ENCODE data around the gene TCF4. TPM values are rescaled to one million over a fixed set of nuclear protein-coding genes. Genes with fewer than 3 reads are reported as not detected.

TCF4 gene
- total and polyA plus RNA-seq, 7 donors = 8.6 to 68.9 (median 36.8) TPM

DNA sequence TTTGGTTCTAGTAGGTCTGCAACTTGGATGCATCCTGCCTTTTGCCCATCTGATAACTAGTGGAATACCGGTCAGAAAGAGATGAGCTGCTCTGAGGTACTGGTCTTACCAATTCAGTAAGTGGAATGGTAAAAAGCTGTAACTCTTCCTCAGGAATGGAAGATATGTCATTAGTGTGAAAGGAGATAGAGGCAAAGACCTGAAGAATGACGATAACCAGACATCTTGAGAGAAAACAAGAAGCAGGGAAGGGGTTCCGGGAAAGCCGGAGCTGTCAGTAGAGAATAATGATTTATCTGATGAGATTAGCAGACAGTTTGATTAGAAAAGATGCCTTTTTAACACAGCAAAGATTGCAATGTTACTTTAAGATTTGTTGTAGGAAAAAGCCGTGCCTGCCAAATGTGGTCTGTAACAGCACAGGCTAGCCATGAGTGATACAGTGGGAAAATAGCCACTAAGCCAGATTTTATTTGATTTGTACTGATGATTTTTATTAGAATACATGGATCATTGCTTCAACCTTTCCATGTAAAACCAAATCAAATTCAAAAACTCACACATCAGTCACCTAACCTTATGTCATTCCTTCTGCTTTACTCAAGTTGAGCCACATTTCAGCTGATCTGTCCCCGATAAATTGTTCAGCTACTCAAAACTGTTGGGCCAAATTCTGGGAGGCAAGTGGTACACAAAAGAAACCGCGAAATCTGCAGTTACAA, 110.0 kb downstream of the TCF4 start:
- Histone ChIP-seq H3K4me1 (peaks cover 27% of the 10 kb centered on the region), H3K27me3 (ENCODE audit: insufficient read depth in 3 of 3, low read length in 2 of 3) (no peaks in the 10 kb centered on the region), H3K9me3 (no peaks in the 10 kb centered on the region), H3K4me3 (peak overlapping the region; percentile 73), H3K27ac (peak overlapping the region; percentile 80), H3K36me3 (ENCODE audit: insufficient read depth in 1 of 2, low read depth in 1 of 2) (no peaks in the 10 kb centered on the region)
- peak in 2 of 4 donors; percentile 19 to 37 for ATAC-seq
- 13 to 28% (median 15%) methylated on average over 8 of the region's 8 CpGs for WGBS, 3 donors
- TF ChIP-seq, protein P1, sequence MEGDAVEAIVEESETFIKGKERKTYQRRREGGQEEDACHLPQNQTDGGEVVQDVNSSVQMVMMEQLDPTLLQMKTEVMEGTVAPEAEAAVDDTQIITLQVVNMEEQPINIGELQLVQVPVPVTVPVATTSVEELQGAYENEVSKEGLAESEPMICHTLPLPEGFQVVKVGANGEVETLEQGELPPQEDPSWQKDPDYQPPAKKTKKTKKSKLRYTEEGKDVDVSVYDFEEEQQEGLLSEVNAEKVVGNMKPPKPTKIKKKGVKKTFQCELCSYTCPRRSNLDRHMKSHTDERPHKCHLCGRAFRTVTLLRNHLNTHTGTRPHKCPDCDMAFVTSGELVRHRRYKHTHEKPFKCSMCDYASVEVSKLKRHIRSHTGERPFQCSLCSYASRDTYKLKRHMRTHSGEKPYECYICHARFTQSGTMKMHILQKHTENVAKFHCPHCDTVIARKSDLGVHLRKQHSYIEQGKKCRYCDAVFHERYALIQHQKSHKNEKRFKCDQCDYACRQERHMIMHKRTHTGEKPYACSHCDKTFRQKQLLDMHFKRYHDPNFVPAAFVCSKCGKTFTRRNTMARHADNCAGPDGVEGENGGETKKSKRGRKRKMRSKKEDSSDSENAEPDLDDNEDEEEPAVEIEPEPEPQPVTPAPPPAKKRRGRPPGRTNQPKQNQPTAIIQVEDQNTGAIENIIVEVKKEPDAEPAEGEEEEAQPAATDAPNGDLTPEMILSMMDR (IDR thresholded peaks at IDR 0.05) = no peak
- no peak for DNase-seq
- intact Hi-C loops (cut with DNase I) = loop anchor here (5.0 to 10.0 kb wide), 3 partner anchors 56 to 109 kb away; partner anchors contain the start of gene TCF4 (in 2 of the 2)

DNA sequence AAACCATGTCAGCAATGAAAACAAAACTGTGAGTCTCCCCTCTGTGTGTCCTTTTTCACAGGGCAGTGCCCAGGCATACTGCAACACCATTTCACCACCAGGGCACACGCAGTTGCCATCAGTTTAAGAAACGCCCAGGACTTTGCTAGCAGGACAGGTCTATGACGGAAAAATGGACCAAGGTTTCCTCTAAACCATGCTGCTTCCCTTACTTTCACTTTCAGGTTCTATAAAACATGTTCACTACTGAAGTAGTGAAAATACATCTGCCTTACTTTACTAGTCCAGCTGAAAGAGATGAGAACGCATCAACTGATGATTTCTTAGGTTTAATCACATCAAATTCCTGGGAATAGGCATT, 110.5 kb downstream of the TCF4 start:
- H3K4me1 ChIP-seq = peaks cover 27% of the 10 kb centered on the region
- no peaks in the 10 kb centered on the region for H3K9me3 ChIP-seq
- peak overlapping the region; percentile 80 for H3K27ac ChIP-seq
- intact Hi-C loops (cut with DNase I) = loop anchor here (5.0 to 10.0 kb wide), 3 partner anchors 55 to 110 kb away; partner anchors contain the start of gene TCF4 (in 2 of the 2)
- H3K36me3 ChIP-seq (ENCODE audit: insufficient read depth in 1 of 2, low read depth in 1 of 2) = no peaks in the 10 kb centered on the region
- H3K27me3 ChIP-seq (ENCODE audit: insufficient read depth in 3 of 3, low read length in 2 of 3) = no peaks in the 10 kb centered on the region
- 0 to 3% (median 1%) methylated on average over 4 of the region's 4 CpGs for WGBS, 3 donors
- ATAC-seq (peak; percentile 79 to 91 (median 87)), DNase-seq (peak; percentile 19 to 58)
- TF ChIP-seq, protein P1 (IDR thresholded peaks at IDR 0.05) = peak; percentile 32
- peak overlapping the region; percentile 73 for H3K4me3 ChIP-seq

DNA sequence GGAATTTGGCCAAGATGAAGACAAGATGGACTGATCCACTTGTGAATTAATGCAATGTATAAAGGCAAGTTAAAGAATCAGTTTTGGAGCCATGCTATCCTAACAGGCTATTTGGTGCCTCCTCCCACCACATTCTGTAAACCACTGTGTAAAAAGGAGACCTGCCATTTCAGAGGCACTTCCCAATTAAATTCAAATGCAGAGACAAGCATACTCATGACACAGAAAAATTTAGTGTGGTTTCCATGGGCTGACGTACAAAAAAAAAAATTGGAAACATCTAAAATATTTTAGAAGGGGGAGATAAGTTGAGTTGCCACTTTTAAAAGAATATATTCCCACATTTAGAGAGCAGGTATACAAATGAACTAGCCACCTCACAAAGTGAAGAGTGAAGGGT, 112.1 kb downstream of the TCF4 start:
- 88 to 95% (median 88%) methylated on average over 1 of the region's 1 CpG for WGBS, 3 donors
- intact Hi-C loops (cut with DNase I) = loop anchor here (5.0 to 10.0 kb wide), 3 partner anchors 54 to 111 kb away; partner anchors contain the start of gene TCF4 (in 2 of the 2)
- DNase-seq (no peak), ATAC-seq (no peak)
- TF ChIP-seq, protein P1 (IDR thresholded peaks at IDR 0.05) = no peak
- Histone ChIP-seq H3K4me1 (peaks cover 37% of the 10 kb centered on the region), H3K9me3 (no peaks in the 10 kb centered on the region), H3K36me3 (ENCODE audit: insufficient read depth in 1 of 2, low read depth in 1 of 2) (no peaks in the 10 kb centered on the region), H3K27me3 (ENCODE audit: insufficient read depth in 3 of 3, low read length in 2 of 3) (no peaks in the 10 kb centered on the region), H3K4me3 (no peak overlapping the region), H3K27ac (no peak overlapping the region)

DNA sequence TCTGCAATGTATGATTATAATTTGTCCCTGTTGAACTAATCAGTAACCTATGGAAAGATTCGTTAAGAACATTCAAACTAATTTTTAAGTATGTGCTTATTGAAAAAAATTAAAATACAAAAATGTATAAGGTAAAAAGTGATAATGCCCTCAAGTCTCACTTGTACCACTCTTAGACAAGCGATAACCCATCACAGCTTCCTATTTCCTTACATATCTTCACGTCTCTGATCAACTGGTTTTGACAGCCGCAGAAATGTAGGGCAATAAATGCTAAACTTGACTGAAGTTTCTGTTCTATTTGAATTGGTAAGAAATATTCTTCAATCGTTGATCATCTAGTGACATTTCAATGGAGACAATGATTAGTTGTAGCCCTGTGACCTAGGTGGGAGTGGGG, 112.5 kb downstream of the TCF4 start:
- peaks cover 37% of the 10 kb centered on the region for H3K4me1 ChIP-seq
- H3K27me3 ChIP-seq (ENCODE audit: insufficient read depth in 3 of 3, low read length in 2 of 3) = no peaks in the 10 kb centered on the region
- no peak overlapping the region for H3K4me3 ChIP-seq
- no peak overlapping the region for H3K27ac ChIP-seq
- TF ChIP-seq, protein P1 (IDR thresholded peaks at IDR 0.05) = no peak
- WGBS, 3 donors = 95 to 97% (median 96%) methylated on average over 5 of the region's 5 CpGs
- ATAC-seq (no peak), DNase-seq (no peak)
- no peaks in the 10 kb centered on the region for H3K36me3 ChIP-seq (ENCODE audit: insufficient read depth in 1 of 2, low read depth in 1 of 2)
- intact Hi-C loops (cut with DNase I) = loop anchor here (5.0 to 10.0 kb wide), 3 partner anchors 53 to 112 kb away; partner anchors contain the start of gene TCF4 (in 2 of the 2)
- H3K9me3 ChIP-seq = no peaks in the 10 kb centered on the region

All from psoas muscle (tissue), 8 donors.